Tibial artery (tissue), 4 donors: ENCODE data around the gene ART3.

ENCODE experiments used
- DNase-seq, 2 donors: peaks; one replicate each; pipeline ENCODE4 v3.0.0-alpha.2; 2019
- H3K27ac ChIP-seq, 2 donors: fragments of 200-600 bp; sonication (generic) in 1 of 2; 1 replicate in 1 of 2; 2 replicates in 1 of 2; pipeline ENCODE4 v1.5.1; 2018 to 2019; ENCODE audit warnings: mild to moderate bottlenecking in 1 of 2
- H3K27me3 ChIP-seq, 2 donors: fragments of 200-600 bp; sonication (generic) in 1 of 2; one replicate each; pipeline versions ENCODE4 v1.5.1 to v1.6.0; 2016 to 2019
- H3K36me3 ChIP-seq, 3 donors: fragments of 200-600 bp; sonication (generic) in 2 of 3; one replicate each; pipeline ENCODE4 v1.5.1; 2016 to 2019; ENCODE audit warnings: mild to moderate bottlenecking in 2 of 3
- H3K4me1 ChIP-seq, 4 donors: fragments of 200-600 bp; sonication (generic) in 2 of 4; 1 replicate in 3 of 4; 2 replicates in 1 of 4; pipeline ENCODE4 v1.5.1; 2016 to 2019
- H3K4me3 ChIP-seq, 2 donors: fragments of 200-600 bp; sonication (generic) in 1 of 2; 1 replicate in 1 of 2; 2 replicates in 1 of 2; pipeline ENCODE4 v1.5.1; 2018 to 2019; ENCODE audit warnings: mild to moderate bottlenecking in 2 of 2
- H3K9me3 ChIP-seq, 3 donors: fragments of 200-600 bp; sonication (generic) in 1 of 3; one replicate each; pipeline ENCODE4 v1.5.1; 2016 to 2019
- intact Hi-C: fragments of 100-400 bp; cut with DNase I; formaldehyde crosslinking; loops from one replicate; pipeline ENCODE4 v1.15.0; 2023; ENCODE audit warnings: low total_unique reads
- TF ChIP-seq, protein P1 (sequence below), 2 experiments: fragments of 200-600 bp in 1 of 2; fragments of 450-650 bp in 1 of 2; IDR thresholded peaks; one replicate each; pipeline ENCODE4 v1.5.1; 2017 to 2019; ENCODE audit warnings: antibody characterized with exemption in 2 of 2, mild to moderate bottlenecking in 1 of 2, moderate library complexity in 1 of 2

Gene ART3, protein sequence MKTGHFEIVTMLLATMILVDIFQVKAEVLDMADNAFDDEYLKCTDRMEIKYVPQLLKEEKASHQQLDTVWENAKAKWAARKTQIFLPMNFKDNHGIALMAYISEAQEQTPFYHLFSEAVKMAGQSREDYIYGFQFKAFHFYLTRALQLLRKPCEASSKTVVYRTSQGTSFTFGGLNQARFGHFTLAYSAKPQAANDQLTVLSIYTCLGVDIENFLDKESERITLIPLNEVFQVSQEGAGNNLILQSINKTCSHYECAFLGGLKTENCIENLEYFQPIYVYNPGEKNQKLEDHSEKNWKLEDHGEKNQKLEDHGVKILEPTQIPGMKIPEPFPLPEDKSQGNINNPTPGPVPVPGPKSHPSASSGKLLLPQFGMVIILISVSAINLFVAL

DNA sequence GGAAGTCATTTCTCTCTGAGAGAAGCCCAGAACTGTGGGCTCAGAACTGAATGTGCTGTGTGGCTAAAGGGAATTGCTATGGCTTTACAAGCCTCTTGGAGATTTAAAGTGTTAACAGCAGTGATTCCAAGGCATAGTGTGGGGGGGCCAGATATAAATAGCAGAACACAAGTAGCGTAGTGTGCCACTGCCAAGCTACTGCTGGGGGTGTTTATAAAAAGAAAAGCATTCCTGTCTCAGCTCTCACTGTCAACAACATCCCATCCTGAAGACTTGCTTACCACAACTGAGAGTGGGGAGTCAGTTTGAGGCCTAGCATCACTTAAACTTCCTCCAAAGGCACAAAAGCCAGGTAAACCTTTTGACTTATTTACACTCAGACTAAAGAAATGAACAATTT lies at the start of gene ART3:
TSS of gene ART3 (plus strand) at position 242 of the 400 bp plus-strand sequence. CDS start 1,181 bp downstream, outside the sequence.
- intact Hi-C loops, result no loop called here
- H3K4me1 ChIP-seq, result no peaks in the 10 kb centered on the region

DNA sequence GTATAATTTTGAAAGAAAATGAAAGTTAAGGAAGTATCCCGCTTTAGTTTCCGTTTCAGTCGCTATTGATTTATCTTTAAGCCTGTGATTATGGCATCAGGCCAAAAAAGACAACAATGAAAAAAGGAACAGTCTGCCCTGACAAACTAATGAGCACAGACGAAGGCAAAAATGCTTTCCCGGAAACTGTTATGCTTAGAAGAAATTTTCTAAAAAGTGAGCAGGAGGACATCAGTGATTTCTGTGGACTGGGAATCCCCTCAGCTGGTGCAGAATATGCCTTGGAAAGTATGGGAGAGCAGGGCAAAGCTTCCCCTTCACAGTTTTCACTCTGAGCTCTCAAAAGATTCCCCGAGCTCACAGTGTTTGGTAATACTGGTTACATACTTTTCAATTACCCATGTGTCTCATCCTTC lies 46.2 kb upstream of the ART3 start:
- no peak for DNase-seq
- H3K27ac ChIP-seq, result no peak overlapping the region
- no peaks in the 10 kb centered on the region for H3K9me3 ChIP-seq
- no peaks in the 10 kb centered on the region for H3K27me3 ChIP-seq
- TF ChIP-seq, protein P1, sequence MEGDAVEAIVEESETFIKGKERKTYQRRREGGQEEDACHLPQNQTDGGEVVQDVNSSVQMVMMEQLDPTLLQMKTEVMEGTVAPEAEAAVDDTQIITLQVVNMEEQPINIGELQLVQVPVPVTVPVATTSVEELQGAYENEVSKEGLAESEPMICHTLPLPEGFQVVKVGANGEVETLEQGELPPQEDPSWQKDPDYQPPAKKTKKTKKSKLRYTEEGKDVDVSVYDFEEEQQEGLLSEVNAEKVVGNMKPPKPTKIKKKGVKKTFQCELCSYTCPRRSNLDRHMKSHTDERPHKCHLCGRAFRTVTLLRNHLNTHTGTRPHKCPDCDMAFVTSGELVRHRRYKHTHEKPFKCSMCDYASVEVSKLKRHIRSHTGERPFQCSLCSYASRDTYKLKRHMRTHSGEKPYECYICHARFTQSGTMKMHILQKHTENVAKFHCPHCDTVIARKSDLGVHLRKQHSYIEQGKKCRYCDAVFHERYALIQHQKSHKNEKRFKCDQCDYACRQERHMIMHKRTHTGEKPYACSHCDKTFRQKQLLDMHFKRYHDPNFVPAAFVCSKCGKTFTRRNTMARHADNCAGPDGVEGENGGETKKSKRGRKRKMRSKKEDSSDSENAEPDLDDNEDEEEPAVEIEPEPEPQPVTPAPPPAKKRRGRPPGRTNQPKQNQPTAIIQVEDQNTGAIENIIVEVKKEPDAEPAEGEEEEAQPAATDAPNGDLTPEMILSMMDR (IDR thresholded peaks at IDR 0.05), result no peak
- intact Hi-C loops, result no loop called here
- peak overlapping the region in 1 of 2 donors; percentile 26 for H3K4me3 ChIP-seq
- H3K36me3 ChIP-seq, result no peaks in the 10 kb centered on the region
- H3K4me1 ChIP-seq, result peaks cover 0 to 7% (median 3%) of the 10 kb centered on the region in 4 donors

More for the DNA sequence above, at the start of gene ART3:
- H3K27me3 ChIP-seq, result no peaks in the 10 kb centered on the region
- H3K36me3 ChIP-seq, result no peaks in the 10 kb centered on the region
- no peak within 1 kb of the TSS for H3K4me3 ChIP-seq
- H3K27ac ChIP-seq, result no peak within 1 kb of the TSS
- no peaks in the 10 kb centered on the region for H3K9me3 ChIP-seq
- DNase-seq, result no peak
- TF ChIP-seq, protein P1 (IDR thresholded peaks at IDR 0.05), result no peak

DNA sequence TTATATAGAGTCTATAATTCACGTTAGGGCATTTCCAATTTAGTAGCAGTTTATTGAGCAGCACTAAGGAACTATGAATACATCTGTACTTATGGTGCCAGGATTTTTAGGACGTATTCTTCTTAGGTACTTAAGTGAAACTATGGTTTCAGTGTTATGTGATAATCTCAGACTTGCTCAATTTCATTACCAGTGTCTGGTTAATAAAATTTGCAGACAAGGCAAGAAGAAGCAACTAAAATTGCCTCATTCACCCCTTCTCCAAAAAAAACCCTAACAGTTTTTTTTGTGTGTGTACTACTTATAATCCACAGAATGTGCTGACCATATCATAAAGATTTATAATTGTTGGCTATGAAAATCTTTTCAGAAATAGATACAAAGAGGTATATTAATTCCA lies 45.2 kb upstream of the ART3 start:
- Histone ChIP-seq H3K9me3 (no peaks in the 10 kb centered on the region), H3K27ac (no peak overlapping the region), H3K27me3 (no peaks in the 10 kb centered on the region), H3K4me3 (no peak overlapping the region), H3K36me3 (no peaks in the 10 kb centered on the region), H3K4me1 (peaks cover 0 to 7% (median 3%) of the 10 kb centered on the region in 4 donors)
- no peak for DNase-seq
- TF ChIP-seq, protein P1 (IDR thresholded peaks at IDR 0.05), result no peak
- intact Hi-C loops, result no loop called here

DNA sequence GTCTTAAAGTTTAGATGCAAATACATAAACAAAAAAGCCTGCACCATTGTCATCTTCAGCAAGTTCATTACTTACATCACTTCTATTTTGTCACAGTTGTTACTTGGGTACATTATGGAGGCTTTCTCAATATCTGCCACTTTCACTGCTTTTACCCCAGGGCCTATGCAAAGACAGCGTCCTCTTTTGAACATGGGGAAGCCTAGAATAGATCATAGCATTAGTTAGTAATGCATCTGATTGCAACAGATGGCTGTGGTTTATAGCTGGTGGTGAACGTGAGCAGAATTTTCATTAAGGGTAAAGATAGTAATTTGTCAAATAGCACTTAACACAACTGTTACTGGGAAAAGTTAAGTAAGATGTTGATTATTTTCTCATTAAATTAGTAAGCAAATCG lies 39.4 kb upstream of the ART3 start:
- no peak overlapping the region for H3K4me3 ChIP-seq
- H3K9me3 ChIP-seq, result no peaks in the 10 kb centered on the region
- TF ChIP-seq, protein P1 (IDR thresholded peaks at IDR 0.05), result no peak
- H3K27me3 ChIP-seq, result no peaks in the 10 kb centered on the region
- DNase-seq, result no peak
- intact Hi-C loops, result no loop called here
- H3K4me1 ChIP-seq, result no peaks in the 10 kb centered on the region
- no peak overlapping the region for H3K27ac ChIP-seq
- H3K36me3 ChIP-seq, result no peaks in the 10 kb centered on the region

DNA sequence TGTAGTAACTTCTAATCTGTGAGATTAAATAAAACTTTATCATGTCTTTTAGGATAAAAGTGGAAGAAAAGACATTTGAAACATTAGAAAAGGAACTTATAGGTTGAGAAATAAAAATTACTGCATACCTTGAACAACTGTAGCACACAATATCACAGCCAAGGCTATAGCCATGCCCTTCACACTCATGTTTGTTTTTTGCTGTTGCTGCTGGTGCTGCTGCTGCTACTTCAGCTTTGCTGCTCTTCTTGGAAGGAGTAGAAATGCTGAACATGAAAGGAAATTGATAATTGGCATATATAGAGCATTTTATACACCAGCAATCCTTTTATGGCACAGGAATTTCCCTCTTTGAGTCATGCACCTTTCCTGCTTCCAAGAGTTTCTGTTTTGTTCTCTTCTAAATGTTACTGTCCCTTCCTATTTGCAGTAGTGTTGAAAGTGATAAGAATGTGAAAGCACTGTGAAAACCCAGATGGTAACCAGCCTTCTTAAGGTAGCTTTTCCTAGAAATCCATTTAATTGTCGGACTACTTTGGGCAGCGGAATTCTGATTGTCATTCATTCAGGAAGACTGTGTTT lies 38.6 kb upstream of the ART3 start, which contains the start of gene CXCL11:
TSS of gene CXCL11 (minus strand) at position 272 of the 582 bp plus-strand sequence. CDS start at position 189, 83 bp downstream.
- Histone ChIP-seq H3K9me3 (no peaks in the 10 kb centered on the region), H3K4me3 (no peak within 1 kb of the TSS), H3K27ac (no peak within 1 kb of the TSS), H3K27me3 (no peaks in the 10 kb centered on the region), H3K4me1 (no peaks in the 10 kb centered on the region), H3K36me3 (no peaks in the 10 kb centered on the region)
- intact Hi-C loops, result no loop called here
- DNase-seq, result no peak
- TF ChIP-seq, protein P1 (IDR thresholded peaks at IDR 0.05), result no peak
